Spleen (tissue), 11 donors: ENCODE measurements around the gene ANKRD11. TPM values are rescaled to one million over a fixed set of nuclear protein-coding genes. Genes with fewer than 3 reads are reported as not detected.

ENCODE experiments used
- DNase-seq: peaks from one replicate; pipeline ENCODE4 v3.0.0-alpha.2; 2020
- H3K27ac ChIP-seq, 8 donors: fragments of 200-600 bp; sonication (generic) in 7 of 8; 1 replicate in 4 of 8; 2 replicates in 4 of 8; pipeline versions ENCODE4 v1.5.0 to v1.8.0; 2016 to 2021; ENCODE audit warnings: inconsistent platforms in 4 of 8, mild to moderate bottlenecking in 4 of 8, moderate library complexity in 1 of 8
- H3K27me3 ChIP-seq, 7 donors: fragments of 200-600 bp; sonication (generic) in 6 of 7; replicated peaks in 1 of 7; 1 replicate in 4 of 7; 2 replicates in 3 of 7; pipeline versions ENCODE4 v1.5.0 to v1.8.0; 2016 to 2021; ENCODE audit warnings: inconsistent platforms in 3 of 7, mild to moderate bottlenecking in 1 of 7
- H3K36me3 ChIP-seq, 6 donors: fragments of 200-600 bp; sonication (generic) in 5 of 6; 1 replicate in 4 of 6; 2 replicates in 2 of 6; pipeline versions ENCODE4 v1.5.0 to v1.8.0; 2016 to 2021; ENCODE audit warnings: inconsistent platforms in 2 of 6
- H3K4me1 ChIP-seq, 6 donors: fragments of 200-600 bp; sonication (generic) in 5 of 6; 1 replicate in 3 of 6; 2 replicates in 3 of 6; pipeline versions ENCODE4 v1.5.0 to v1.8.0; 2016 to 2021; ENCODE audit warnings: inconsistent platforms in 3 of 6
- H3K4me3 ChIP-seq, 8 donors: fragments of 200-600 bp; sonication (generic) in 7 of 8; 1 replicate in 4 of 8; 2 replicates in 4 of 8; pipeline versions ENCODE4 v1.5.0 to v1.8.0; 2016 to 2021; ENCODE audit warnings: inconsistent platforms in 4 of 8, mild to moderate bottlenecking in 4 of 8, moderate library complexity in 2 of 8
- H3K9me3 ChIP-seq, 8 donors: fragments of 200-600 bp; sonication (generic) in 7 of 8; 1 replicate in 4 of 8; 2 replicates in 4 of 8; pipeline versions ENCODE4 v1.5.0 to v1.8.0; 2016 to 2021; ENCODE audit warnings: inconsistent platforms in 4 of 8
- POLR2A ChIP-seq, 3 donors: fragments of 450-650 bp; IDR thresholded peaks; one replicate each; pipeline ENCODE4 v1.5.1; 2017; ENCODE audit warnings: antibody characterized with exemption in 3 of 3, mild to moderate bottlenecking in 1 of 3
- POLR2AphosphoS5 ChIP-seq, 3 donors: sonication (generic); formaldehyde crosslinking; IDR thresholded peaks; one replicate each; pipeline ENCODE4 v1.5.1; 2017; ENCODE audit warnings: antibody characterized with exemption in 3 of 3
- WGBS, 5 donors: extraction: QIAGEN DNeasy Blood & Tissue Kit in 3 of 5; methylation state at CpG; one replicate each; pipeline versions ENCODE4 v1.1.5 to v1.1.7; 2013 to 2018; 5-methylcytosine and 5-hydroxymethylcytosine counted together
- intact Hi-C: fragments of 100-400 bp; cut with DNase I; formaldehyde crosslinking; loops from one replicate; pipeline ENCODE4 v1.15.0; 2023; ENCODE audit warnings: low total_unique reads
- polyA plus RNA-seq, 3 donors: library from polyadenylated mRNA; stranded (reverse); fragments of 200-250 nt; gene quantifications; one replicate each; pipeline ENCODE4 v1.2.1, GENCODE V29; 2013
- total RNA-seq, 7 donors: library from RNA; depleted of rRNA in 3 of 7; stranded (reverse); fragments of >200 nt in 3 of 7; fragmentation: NEBNext Ultra II Directional in 4 of 7; extraction: Animal tissue kit (Norgen Biotek cat#: 25700) in 4 of 7; gene quantifications; one replicate each; pipeline versions ENCODE4 v1.1.0 to v1.2.1, GENCODE V29; 2016 to 2021
- TF ChIP-seq, protein P1 (sequence below), 11 experiments: fragments of 200-600 bp in 7 of 11; fragments of 450-650 bp in 4 of 11; sonication (generic) in 4 of 11; IDR thresholded peaks in 8 of 11; conservative IDR thresholded peaks in 3 of 11; 1 replicate in 7 of 11; 2 replicates in 4 of 11; pipeline versions ENCODE4 v1.4.0 to v1.8.0; 2016 to 2021; ENCODE audit warnings: antibody characterized with exemption in 11 of 11, inconsistent platforms in 4 of 11, mild to moderate bottlenecking in 1 of 11
- donor health status: healthy with polysubstance abuse.
- donor health status: DM: no; HTN: no; CAD: no; lungs with moderate emphysema.
- donor health status: DM: no; HTN: no; CAD: no.
- donor health status: Bipolar disorder and iron deficiency.
- donor health status: healthy.
- donor health status: DM: no; HTN: no; CAD: no.
- donor health status: DM: yes; HTN: yes; CAD: no.

ANKRD11 gene
- total and polyA plus RNA-seq, 10 donors: 29.0 to 203 (median 128) TPM

DNA sequence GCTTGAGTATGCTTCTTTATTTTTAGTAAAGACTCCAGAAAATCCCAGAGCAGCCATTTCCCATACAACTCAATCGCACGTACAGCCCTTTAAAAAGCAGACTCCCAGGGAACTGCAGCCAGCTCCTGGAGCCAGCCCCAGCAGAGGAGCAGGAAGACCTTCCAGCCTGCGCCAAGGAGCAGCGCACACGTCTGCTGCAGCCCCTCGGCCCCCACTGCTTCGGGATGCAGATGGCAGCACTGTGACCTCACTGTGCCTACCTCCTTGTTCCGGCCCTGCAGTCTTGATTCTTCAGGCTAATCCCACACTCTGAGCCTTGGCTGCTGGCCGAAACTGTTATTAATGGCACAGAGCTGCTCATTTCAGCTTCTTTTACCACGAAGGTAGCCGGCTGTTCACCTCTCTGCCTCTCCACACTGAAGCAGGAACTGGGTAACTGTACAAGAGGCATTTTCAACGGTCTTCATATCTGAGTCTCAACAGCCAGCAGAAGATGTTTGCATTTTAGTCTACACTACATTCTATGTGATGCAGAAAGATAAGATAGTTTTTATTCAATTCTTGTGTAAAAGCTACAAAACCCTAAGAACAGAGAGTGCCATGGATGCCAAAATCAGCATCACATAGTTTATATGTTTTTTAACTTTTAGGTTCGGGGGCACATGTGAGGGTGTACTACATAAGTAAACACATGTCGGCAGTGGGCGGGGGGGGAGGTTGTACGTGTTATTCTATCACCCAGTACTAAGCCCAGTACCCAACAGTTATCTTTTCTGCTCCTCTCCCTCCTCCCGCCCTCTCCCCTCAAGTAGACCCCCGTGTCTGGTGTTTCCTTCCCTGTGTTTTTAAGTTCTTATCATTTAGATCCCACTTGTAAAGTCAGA is 130.9 kb downstream of the ANKRD11 start:
- no peak for DNase-seq
- intact Hi-C loops: no loop called here
- Histone ChIP-seq H3K27me3 (no peaks in the 10 kb centered on the region), H3K27ac (peak overlapping the region in 3 of 8 donors; percentile 46 to 74 (median 70)), H3K36me3 (peaks cover 0 to 13% (median 0%) of the 10 kb centered on the region in 6 donors), H3K9me3 (no peaks in the 10 kb centered on the region), H3K4me3 (peak overlapping the region in 1 of 8 donors; percentile 19), H3K4me1 (peaks cover 69 to 100% (median 94%) of the 10 kb centered on the region in 6 donors)
- 36 to 52% (median 45%) methylated on average over 18 of the region's 18 CpGs for WGBS, 5 donors
- TF ChIP-seq POLR2AphosphoS5 (IDR thresholded peaks at IDR 0.05): peak in 2 of 3 donors; percentile 28 to 56
- TF ChIP-seq, protein P1, sequence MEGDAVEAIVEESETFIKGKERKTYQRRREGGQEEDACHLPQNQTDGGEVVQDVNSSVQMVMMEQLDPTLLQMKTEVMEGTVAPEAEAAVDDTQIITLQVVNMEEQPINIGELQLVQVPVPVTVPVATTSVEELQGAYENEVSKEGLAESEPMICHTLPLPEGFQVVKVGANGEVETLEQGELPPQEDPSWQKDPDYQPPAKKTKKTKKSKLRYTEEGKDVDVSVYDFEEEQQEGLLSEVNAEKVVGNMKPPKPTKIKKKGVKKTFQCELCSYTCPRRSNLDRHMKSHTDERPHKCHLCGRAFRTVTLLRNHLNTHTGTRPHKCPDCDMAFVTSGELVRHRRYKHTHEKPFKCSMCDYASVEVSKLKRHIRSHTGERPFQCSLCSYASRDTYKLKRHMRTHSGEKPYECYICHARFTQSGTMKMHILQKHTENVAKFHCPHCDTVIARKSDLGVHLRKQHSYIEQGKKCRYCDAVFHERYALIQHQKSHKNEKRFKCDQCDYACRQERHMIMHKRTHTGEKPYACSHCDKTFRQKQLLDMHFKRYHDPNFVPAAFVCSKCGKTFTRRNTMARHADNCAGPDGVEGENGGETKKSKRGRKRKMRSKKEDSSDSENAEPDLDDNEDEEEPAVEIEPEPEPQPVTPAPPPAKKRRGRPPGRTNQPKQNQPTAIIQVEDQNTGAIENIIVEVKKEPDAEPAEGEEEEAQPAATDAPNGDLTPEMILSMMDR (IDR thresholded peaks at IDR 0.05 in 8 of 11, conservative IDR thresholded peaks at IDR 0.05 in 3 of 11): no peak
- TF ChIP-seq POLR2A (IDR thresholded peaks at IDR 0.05): no peak

DNA sequence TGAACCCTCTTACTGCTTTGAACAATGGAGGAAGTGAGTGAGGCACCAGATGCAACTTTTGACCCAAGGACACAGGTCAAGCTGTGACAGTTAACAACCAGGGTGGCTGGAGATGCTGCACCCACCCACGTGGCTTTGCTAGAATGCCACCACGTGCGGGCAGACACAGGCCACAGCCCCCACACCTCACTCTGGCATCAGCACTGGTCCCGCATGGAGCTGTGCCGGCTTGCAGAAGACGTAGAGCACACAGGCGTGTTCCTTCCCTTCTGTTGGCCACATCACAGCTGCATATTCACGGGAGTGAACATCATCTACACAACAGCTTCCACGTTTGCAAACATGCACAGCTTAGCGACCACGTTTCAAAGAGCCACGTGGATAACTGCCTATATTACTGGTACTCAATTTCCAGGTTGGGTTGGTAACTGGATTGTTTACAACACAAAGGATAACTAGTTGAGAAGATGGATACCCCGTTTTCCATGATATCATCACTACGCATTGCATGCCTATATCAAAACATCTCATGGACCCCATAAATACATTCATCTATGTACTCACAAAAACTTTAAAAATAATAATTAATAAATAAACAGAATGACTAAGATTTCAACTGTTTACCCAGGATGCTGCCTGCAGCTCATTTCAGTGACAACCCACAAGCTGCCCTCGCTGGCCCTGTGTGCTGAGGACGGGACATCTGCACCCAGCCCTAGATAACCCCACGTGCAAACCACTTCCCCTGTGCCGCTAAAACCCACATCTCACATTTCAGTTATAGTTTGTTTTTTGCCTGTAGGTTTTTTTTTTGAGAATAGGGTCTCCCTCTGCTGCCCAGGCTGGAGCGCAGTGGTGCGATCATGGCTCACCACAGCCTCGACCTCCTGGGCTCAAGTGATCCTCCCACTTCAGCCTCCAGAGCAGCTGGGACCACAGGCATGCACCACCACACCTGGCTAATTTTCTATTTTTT is 132.0 kb downstream of the ANKRD11 start:
- 22 to 43% (median 32%) methylated on average over 20 to 21 of the region's 21 CpGs for WGBS, 5 donors
- Histone ChIP-seq H3K9me3 (no peaks in the 10 kb centered on the region), H3K36me3 (peaks cover 0 to 13% (median 0%) of the 10 kb centered on the region in 6 donors), H3K27me3 (no peaks in the 10 kb centered on the region), H3K4me3 (peak overlapping the region in 1 of 8 donors; percentile 30), H3K4me1 (peaks cover 61 to 100% (median 93%) of the 10 kb centered on the region in 6 donors), H3K27ac (peak overlapping the region in 6 of 8 donors; percentile 26 to 74 (median 60))
- intact Hi-C loops: no loop called here
- peak; percentile 86 for DNase-seq
- TF ChIP-seq POLR2A (IDR thresholded peaks at IDR 0.05) (no peak), POLR2AphosphoS5 (IDR thresholded peaks at IDR 0.05) (peak; percentile 53 to 57 (median 53))
- TF ChIP-seq, protein P1 (IDR thresholded peaks at IDR 0.05 in 8 of 11, conservative IDR thresholded peaks at IDR 0.05 in 3 of 11): no peak

GRCh38 chr16:89357055-89357816 is 133.1 kb downstream of the ANKRD11 start:
- H3K36me3 ChIP-seq: peaks cover 0 to 17% (median 0%) of the 10 kb centered on the region in 6 donors
- 28 to 47% (median 29%) methylated on average over 17 of the region's 17 CpGs for WGBS, 5 donors
- peak overlapping the region in 1 of 8 donors; percentile 30 for H3K4me3 ChIP-seq
- peaks cover 58 to 100% (median 95%) of the 10 kb centered on the region in 6 donors for H3K4me1 ChIP-seq
- peak overlapping the region in 6 of 8 donors; percentile 3 to 74 (median 60) for H3K27ac ChIP-seq
- intact Hi-C loops: no loop called here
- no peaks in the 10 kb centered on the region for H3K27me3 ChIP-seq
- peak; percentile 84 for DNase-seq
- TF ChIP-seq, protein P1 (IDR thresholded peaks at IDR 0.05 in 8 of 11, conservative IDR thresholded peaks at IDR 0.05 in 3 of 11): peak in 2 of 11 experiments; percentile 22 to 33
- TF ChIP-seq POLR2A (IDR thresholded peaks at IDR 0.05) (no peak), POLR2AphosphoS5 (IDR thresholded peaks at IDR 0.05) (peak in 2 of 3 donors; percentile 50 to 67)
- H3K9me3 ChIP-seq: no peaks in the 10 kb centered on the region
